NCI-H774 (cell line): ENCODE data around the gene TBCD.
A peak's percentile ranks its signal among the peaks of the same experiment; 100 is the strongest.
"Not testable (repeated sequence)": the region's sequence is repeated elsewhere in the genome, so short reads cannot be mapped to it uniquely, and the experiment has no call there.

Source experiments
- DNase-seq: peaks from one replicate; lab custom pipeline; 2025; lab: John Stamatoyannopoulos, UW

TBCD gene

GRCh38 chr17:82767041-82767754 is 15.3 kb downstream of the TBCD start:
- peak; percentile 50 for DNase-seq

GRCh38 chr17:82769041-82769440 is 17.2 kb downstream of the TBCD start:
- DNase-seq: no peak

- DNase-seq: peak; percentile 16
Measured at GRCh38 chr17:82772026-82772425, 20.2 kb downstream of the TBCD start.

GRCh38 chr17:82774456-82774855 is 22.6 kb downstream of the TBCD start:
- DNase-seq: not testable (repeated sequence)

- peak; percentile 35 for DNase-seq
Measured at GRCh38 chr17:82775001-82775823, 23.3 kb downstream of the TBCD start.

GRCh38 chr17:82776454-82776853 is 24.6 kb downstream of the TBCD start:
- DNase-seq: no peak

- not testable (repeated sequence) for DNase-seq
Measured at GRCh38 chr17:82777778-82778375, 26.0 kb downstream of the TBCD start.

GRCh38 chr17:82779541-82779940 is 27.7 kb downstream of the TBCD start:
- DNase-seq: no peak

GRCh38 chr17:82780195-82780594 is 28.3 kb downstream of the TBCD start:
- DNase-seq: no peak

GRCh38 chr17:82780971-82781893 is 29.4 kb downstream of the TBCD start:
- DNase-seq: no peak

- DNase-seq: peak; percentile 58
Measured at GRCh38 chr17:82781894-82782274, 30.0 kb downstream of the TBCD start.

- no peak for DNase-seq
Measured at GRCh38 chr17:82782657-82783207, 30.9 kb downstream of the TBCD start.

- no peak for DNase-seq
Measured at GRCh38 chr17:82783498-82783897, 31.6 kb downstream of the TBCD start.

- DNase-seq: not testable (repeated sequence)
Measured at GRCh38 chr17:82785581-82785980, 33.7 kb downstream of the TBCD start.

- DNase-seq: no peak
Measured at GRCh38 chr17:82786427-82786826, 34.6 kb downstream of the TBCD start.

GRCh38 chr17:82787081-82787848 is 35.4 kb downstream of the TBCD start:
- no peak for DNase-seq

- DNase-seq: no peak
Measured at GRCh38 chr17:82788206-82789001, 36.5 kb downstream of the TBCD start.

- DNase-seq: no peak
Measured at GRCh38 chr17:82789051-82789592, 37.3 kb downstream of the TBCD start.

GRCh38 chr17:82789806-82790205 is 37.9 kb downstream of the TBCD start:
- no peak for DNase-seq

- no peak for DNase-seq
Measured at GRCh38 chr17:82790391-82790790, 38.5 kb downstream of the TBCD start.
